HG03565 (cell line): ENCODE measurements around the gene SP140L.
"Not testable (repeated sequence)": the region's sequence is repeated elsewhere in the genome, so short reads cannot be mapped to it uniquely, and the experiment has no call there.

Source experiments
- ATAC-seq: cut with Tn5 transposase; IDR thresholded peaks from one replicate; pipeline ENCODE4 v1.9.1; 2021; ENCODE audit warnings: mild to moderate bottlenecking, moderate library complexity; ENCODE audit not compliant: unreplicated experiment

Gene SP140L

DNA sequence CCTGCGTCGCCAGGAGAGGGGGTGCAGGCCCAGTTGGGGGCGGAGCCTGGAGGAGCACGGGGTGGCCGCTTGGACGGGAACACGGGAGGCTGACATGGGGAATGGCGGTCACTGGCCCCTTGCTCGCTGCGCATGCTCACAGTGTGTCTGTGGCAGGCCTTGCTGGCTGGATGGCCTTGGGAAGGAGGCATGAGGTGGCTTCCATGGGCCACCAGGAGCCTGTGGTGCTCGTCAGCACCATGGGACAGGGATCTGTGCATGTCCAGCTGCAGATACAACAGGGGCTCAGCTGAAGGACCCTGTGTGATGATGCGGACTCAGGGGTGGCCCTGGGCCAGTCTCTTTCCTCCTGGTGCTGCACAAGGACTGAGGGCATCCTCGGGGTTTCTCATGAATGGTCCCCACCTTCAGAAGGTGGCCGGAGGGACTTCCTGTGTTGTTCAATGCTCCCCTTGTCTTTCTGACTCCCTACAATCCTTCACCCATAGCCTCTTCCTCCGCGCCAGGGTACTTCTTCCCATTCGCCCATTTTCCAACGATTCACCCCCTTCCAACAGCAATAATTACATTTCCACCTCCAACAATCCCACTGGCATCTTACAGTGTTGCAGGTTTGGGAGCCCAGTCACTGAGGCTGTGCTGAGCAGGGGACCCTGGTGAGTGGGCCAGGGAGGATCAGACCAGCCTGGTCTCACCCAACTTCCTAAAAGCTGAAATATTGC, 3.4 kb upstream of the SP140L start:
- no peak for ATAC-seq

GRCh38 chr2:230324503-230324902, 2.5 kb upstream of the SP140L start:
- ATAC-seq, result no peak

- ATAC-seq, result no peak
Measured at GRCh38 chr2:230325316-230326243, 1.4 kb upstream of the SP140L start.

GRCh38 chr2:230327418-230328154, 593 bp downstream of the SP140L start:
- ATAC-seq, result peak; percentile 28

DNA sequence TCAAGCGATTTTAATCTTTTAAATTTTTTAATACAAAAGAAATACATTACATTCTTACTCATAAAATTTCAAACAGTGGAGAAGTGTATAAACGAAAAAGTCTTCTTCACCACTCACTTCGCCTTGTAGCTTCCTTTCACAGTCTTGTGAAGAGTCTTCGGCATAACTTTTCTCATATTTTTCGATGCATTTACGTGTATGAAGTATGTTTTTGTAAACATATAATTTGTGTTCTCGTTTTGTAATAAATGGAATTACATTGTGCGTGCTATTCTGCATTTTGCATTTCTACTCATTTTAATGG, 1.1 kb downstream of the SP140L start:
- no peak for ATAC-seq

DNA sequence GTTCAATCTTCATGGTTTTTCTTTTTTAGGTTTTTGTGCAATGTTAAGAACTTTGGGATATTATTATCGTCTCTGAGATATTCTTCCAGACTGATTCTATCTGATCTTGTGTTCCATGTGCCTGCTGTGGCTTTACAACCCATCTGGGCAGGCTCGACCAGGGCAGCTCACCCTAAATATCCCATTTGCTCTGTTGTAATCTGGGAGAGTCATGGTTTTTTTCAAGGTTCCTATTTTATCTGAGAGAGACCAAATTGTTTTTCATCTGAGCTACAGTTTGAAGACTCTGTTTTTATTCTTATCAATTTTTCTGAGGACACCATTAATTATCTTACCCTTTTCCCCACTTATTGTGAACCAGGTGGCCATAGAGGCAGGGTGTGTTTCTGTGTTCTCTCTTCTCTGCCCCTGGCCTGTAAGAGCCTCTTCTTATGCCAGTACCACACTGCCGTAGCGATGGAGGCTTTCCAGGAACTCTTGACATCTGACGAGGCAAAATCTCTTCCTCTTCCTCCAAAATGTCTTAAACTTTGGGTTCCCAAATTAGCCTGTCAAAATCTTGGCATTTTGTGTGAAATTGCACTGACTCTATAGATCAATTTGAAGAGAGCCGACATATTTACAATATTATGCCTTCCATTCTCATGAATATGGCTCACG, 3.1 kb downstream of the SP140L start:
- no peak for ATAC-seq

- ATAC-seq, result no peak
Measured at GRCh38 chr2:230330725-230331124, 3.7 kb downstream of the SP140L start.

GRCh38 chr2:230335461-230335863, 8.5 kb downstream of the SP140L start:
- no peak for ATAC-seq

GRCh38 chr2:230335864-230336506, 9.0 kb downstream of the SP140L start:
- ATAC-seq, result no peak

GRCh38 chr2:230341936-230342528, 15.0 kb downstream of the SP140L start:
- not testable (repeated sequence) for ATAC-seq

- not testable (repeated sequence) for ATAC-seq
Measured at GRCh38 chr2:230343041-230343624, 16.1 kb downstream of the SP140L start.

DNA sequence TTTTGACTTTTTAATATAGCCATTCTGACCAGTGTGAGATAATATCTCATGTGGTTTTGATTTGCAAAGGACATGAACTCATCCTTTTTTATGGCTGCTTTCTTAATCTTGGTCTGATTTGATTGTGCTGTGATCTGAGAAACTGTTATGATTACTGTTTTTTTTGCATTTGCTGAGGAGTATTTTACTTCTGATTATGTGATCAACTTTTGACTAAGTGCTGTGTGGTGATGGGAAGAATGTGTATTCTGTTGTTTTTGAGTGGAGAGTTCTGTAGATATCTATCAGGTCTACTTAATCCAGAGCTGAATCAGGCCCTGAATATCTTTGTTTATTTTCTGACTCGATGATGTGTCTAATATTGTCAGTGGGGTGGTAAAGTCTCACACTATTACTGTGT, 16.8 kb downstream of the SP140L start:
- ATAC-seq, result no peak

DNA sequence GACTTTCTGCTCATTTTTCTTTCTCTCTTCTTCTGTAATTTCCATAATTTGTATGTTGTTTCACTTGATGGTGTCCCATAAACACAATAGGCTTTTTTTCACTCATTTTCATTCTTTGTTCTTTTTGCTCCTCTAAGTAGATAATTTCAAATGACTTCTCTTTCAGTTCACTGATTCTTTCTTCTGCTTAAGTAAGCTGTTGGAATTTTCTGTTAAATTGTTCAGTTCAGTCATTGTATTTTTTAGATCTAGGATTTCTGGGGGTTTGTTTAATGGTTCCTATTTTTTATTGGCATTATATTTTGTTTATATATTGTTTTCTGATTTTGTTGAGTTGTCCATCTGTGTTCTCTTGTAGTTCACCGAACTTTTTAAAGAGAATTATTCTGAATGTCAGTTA, 19.5 kb downstream of the SP140L start:
- ATAC-seq, result no peak

DNA sequence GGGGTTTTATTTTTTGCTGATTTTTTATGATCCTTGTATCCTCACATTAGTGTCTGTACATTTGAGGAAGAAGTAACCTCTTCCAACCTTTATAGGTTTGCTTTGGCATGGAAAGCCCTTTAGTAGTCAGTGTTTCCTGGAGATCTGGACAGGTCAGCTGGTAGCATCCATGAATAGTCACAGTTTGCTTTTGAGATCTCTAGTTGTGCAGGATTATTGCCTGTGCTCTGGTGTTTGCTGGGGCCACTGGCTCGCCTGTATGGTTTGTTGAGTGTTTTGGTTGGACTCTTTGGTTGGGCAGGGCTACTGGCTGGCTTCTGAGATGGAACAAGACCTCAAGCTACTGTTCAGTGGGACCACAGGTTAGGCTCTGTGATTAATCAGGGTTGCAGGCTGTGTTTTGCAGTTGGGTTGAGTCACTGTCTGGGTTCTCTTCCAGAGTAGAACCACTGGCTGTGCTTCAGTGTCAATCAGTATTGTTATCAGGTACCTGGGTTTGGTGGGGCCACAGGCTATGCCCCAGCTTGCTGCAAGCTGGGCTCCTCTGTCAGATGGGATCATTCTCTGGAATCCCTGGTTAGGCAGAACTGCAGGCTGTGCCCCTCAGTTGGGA, 20.0 kb downstream of the SP140L start:
- no peak for ATAC-seq

DNA sequence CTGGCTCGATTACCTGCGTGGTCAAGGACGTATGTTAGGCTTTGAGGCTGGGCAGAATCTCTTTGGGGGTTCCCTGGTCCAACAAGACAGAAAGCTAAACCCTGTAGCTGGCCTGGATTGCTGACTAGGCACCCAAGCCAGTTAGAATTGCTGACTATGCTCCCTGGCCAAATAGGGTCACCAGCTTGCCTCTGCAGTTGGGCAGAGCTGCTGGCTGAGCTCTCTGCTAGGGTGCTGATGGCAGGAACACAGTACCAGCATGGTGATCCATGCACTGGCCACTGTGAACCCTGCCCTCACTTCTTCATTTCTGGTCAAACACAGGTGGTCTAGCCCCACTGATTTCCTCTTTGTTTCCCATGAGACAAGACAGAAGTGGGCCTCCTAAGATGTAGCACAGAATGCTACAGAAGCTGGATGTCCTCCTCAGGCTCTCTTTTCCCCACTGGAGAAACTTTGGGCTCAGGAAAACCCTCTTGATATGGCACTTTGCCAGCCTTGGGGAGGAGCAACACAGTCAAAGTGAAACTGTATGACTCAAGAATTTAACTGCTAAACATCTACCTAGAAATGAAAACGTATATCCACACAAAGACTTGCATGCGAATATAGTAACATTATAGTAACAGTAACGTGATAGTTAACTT, 20.8 kb downstream of the SP140L start:
- no peak for ATAC-seq

- no peak for ATAC-seq
Measured at GRCh38 chr2:230348787-230349186, 21.8 kb downstream of the SP140L start.

GRCh38 chr2:230356084-230356483, 29.1 kb downstream of the SP140L start:
- ATAC-seq, result no peak

DNA sequence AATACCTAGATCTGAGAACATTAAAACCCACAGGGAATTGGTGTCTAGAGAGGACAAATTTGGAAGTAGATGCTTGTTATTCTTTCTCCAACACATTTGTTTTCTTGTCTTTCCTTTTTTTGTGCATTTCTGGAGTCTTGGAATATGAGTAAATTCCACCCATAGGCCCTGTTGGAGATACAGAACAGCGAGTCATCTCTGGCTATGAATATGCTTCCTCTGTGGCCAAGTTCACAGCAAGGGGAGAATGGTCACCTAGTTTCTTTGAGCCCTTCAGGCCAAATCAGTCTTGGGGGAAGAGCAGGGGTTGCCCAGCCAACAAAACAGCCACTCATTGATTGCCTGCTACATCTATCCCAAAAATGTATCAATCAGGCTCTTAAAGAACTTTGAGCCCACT, 31.3 kb downstream of the SP140L start:
- ATAC-seq, result no peak

DNA sequence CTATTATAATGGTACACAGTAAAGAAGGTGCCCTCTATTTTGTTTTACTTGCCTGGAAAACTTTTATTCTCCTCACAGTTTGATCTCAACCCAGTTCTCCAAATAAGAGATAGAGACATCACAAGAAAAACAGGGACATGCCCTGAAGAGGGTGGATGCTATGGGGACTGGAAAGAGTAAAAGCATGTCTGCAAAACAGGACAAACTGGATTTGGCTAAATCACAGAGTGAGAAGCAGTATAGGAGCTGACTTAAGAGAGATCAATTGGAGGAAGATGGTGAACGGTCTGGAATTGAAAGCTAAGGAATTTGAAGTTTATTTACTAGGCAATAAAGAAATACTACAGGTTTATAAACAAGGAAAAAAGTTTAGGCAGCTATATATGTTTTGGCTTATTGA, 33.0 kb downstream of the SP140L start:
- ATAC-seq, result no peak
